Measurements from ENCODE around the gene ANKRD52. TPM values are rescaled to one million over a fixed set of nuclear protein-coding genes. Genes with fewer than 3 reads are reported as not detected.

The ANKRD52 gene
- total and polyA plus RNA-seq, 2 donors from 2014 or later = 8.6 to 46.4 TPM

DNA sequence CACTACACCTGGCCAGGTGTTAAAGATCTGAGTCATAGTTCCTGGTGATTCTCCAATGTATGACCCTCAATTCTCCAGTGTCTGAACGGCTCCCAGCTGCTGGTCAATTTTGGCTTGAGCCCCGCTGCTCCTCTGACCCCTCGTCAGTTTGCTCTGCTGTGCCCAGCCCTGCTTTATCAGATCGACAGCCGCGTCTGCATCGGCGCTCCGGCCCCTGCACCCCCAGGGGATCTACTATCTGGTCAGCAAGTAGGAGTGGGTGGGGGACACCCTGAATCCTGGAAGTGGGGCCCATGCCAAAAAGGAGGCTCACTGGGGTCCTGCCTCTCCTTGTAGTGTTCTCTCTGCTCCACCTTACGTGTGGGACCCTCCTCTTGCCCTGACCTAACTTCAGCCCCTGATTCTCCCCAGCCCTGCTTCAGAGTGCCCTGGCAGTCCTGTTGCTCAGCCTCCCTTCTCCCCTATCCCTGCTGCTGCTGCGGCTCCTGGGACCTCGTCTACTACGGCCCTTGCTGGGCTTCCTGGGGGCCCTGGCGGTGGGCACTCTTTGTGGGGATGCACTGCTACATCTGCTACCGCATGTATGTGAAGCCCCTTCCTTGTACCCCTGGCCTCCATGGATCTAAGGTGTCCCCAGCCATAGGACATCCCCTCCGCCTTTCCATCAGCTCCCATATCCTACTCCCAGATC is 23.3 kb downstream of the ANKRD52 start:
- DNase-seq (no peak), FAIRE-seq (no peak)
- Histone ChIP-seq H3K9me3 (ENCODE audit: control insufficient read depth in 2 of 3, insufficient read depth in 1 of 3, low read length in 3 of 3) (no peaks in the 10 kb centered on the region), H3K4me3 (ENCODE audit: low read length in 3 of 3) (no peak overlapping the region), H3K9ac (ENCODE audit: low read length in 3 of 3) (no peak overlapping the region), H3K4me1 (ENCODE audit: control insufficient read depth in 2 of 3, insufficient read depth in 2 of 3, low read depth in 1 of 3, low read length in 3 of 3) (peaks cover 0 to 4% (median 0%) of the 10 kb centered on the region in 3 donors), H3K36me3 (ENCODE audit: control insufficient read depth in 2 of 3, insufficient read depth in 3 of 3, low read length in 3 of 3) (peaks cover 0 to 5% (median under 1%) of the 10 kb centered on the region in 3 donors), H3K27ac (ENCODE audit: low read depth in 2 of 2, low read length in 2 of 2) (no peak overlapping the region), H3K27me3 (ENCODE audit: control insufficient read depth, insufficient read depth, low read length) (no peaks in the 10 kb centered on the region)
- TF ChIP-seq, protein P1, sequence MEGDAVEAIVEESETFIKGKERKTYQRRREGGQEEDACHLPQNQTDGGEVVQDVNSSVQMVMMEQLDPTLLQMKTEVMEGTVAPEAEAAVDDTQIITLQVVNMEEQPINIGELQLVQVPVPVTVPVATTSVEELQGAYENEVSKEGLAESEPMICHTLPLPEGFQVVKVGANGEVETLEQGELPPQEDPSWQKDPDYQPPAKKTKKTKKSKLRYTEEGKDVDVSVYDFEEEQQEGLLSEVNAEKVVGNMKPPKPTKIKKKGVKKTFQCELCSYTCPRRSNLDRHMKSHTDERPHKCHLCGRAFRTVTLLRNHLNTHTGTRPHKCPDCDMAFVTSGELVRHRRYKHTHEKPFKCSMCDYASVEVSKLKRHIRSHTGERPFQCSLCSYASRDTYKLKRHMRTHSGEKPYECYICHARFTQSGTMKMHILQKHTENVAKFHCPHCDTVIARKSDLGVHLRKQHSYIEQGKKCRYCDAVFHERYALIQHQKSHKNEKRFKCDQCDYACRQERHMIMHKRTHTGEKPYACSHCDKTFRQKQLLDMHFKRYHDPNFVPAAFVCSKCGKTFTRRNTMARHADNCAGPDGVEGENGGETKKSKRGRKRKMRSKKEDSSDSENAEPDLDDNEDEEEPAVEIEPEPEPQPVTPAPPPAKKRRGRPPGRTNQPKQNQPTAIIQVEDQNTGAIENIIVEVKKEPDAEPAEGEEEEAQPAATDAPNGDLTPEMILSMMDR (IDR thresholded peaks at IDR 0.05; ENCODE audit: borderline replicate concordance, extremely low read depth, insufficient read depth) = no peak
- intact Hi-C loops (cut with DNase I) = no loop called here

DNA sequence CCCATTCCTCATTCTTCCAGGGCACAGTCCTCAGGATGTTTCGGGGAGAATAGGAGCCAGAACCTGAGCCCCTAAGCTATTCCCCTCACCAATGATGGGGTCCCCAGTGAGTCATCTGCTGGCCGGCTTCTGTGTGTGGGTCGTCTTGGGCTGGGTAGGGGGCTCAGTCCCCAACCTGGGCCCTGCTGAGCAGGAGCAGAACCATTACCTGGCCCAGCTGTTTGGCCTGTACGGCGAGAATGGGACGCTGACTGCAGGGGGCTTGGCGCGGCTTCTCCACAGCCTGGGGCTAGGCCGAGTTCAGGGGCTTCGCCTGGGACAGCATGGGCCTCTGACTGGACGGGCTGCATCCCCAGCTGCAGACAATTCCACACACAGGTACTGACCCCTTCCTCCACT is 27.0 kb downstream of the ANKRD52 start:
- H3K4me1 ChIP-seq (ENCODE audit: control insufficient read depth in 2 of 3, insufficient read depth in 2 of 3, low read depth in 1 of 3, low read length in 3 of 3) = peaks cover 0 to 4% (median 0%) of the 10 kb centered on the region in 3 donors
- H3K36me3 ChIP-seq (ENCODE audit: control insufficient read depth in 2 of 3, insufficient read depth in 3 of 3, low read length in 3 of 3) = peaks cover 0 to 3% (median 0%) of the 10 kb centered on the region in 3 donors
- intact Hi-C loops (cut with DNase I) = no loop called here
- DNase-seq (no peak), FAIRE-seq (no peak)
- peak overlapping the region in 1 of 3 donors; percentile 30 for H3K9ac ChIP-seq (ENCODE audit: low read length in 3 of 3)
- H3K27ac ChIP-seq (ENCODE audit: low read depth in 2 of 2, low read length in 2 of 2) = peak overlapping the region in 1 of 2 donors; percentile 84
- H3K9me3 ChIP-seq (ENCODE audit: control insufficient read depth in 2 of 3, insufficient read depth in 1 of 3, low read length in 3 of 3) = no peaks in the 10 kb centered on the region
- TF ChIP-seq, protein P1 (IDR thresholded peaks at IDR 0.05; ENCODE audit: borderline replicate concordance, extremely low read depth, insufficient read depth) = no peak
- H3K4me3 ChIP-seq (ENCODE audit: low read length in 3 of 3) = peak overlapping the region in 2 of 3 donors; percentile 64 to 68
- no peaks in the 10 kb centered on the region for H3K27me3 ChIP-seq (ENCODE audit: control insufficient read depth, insufficient read depth, low read length)

DNA sequence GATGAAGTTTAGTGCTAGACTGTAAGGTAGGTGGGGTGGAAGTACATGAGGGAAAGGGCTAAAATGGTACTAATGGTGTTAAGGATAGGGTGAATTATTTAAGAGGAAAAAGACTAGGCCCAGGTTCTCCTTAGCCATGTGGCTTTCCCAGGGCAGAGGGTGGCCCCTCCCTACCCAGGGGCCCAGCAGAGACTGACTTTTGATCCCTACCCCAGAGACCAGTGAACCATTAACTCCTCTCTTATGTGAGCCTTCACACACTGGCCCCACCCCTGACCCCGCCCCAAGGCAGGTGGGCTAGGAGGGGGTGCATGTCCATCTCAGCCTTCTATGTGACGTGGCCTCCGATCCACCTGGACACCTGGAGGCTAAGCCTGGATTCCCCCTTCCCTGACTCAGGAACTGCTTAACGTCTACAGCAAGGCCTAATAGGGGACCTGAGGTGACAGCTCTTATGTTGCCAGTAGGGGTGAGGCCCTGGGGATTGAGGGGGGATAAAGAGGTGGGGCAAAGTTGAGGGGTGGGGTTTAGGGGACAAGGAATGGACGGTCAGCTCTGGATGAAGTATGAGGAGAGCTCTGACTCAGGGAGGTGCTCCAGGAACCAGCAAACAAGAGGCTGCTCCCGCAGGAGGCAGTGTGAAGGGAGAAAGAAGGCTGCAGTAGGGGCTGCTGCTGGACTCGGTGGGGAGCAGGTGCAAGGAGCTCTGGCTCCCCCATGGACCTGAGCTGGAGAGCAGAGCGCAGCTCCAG is 27.6 kb downstream of the ANKRD52 start:
- Histone ChIP-seq H3K4me1 (ENCODE audit: control insufficient read depth in 2 of 3, insufficient read depth in 2 of 3, low read depth in 1 of 3, low read length in 3 of 3) (peaks cover 0 to 4% (median 0%) of the 10 kb centered on the region in 3 donors), H3K9me3 (ENCODE audit: control insufficient read depth in 2 of 3, insufficient read depth in 1 of 3, low read length in 3 of 3) (no peaks in the 10 kb centered on the region), H3K27me3 (ENCODE audit: control insufficient read depth, insufficient read depth, low read length) (no peaks in the 10 kb centered on the region), H3K36me3 (ENCODE audit: control insufficient read depth in 2 of 3, insufficient read depth in 3 of 3, low read length in 3 of 3) (peaks cover 0 to 2% (median 0%) of the 10 kb centered on the region in 3 donors), H3K27ac (ENCODE audit: low read depth in 2 of 2, low read length in 2 of 2) (peak overlapping the region; percentile 84 to 88), H3K4me3 (ENCODE audit: low read length in 3 of 3) (peak overlapping the region in 2 of 3 donors; percentile 64 to 68), H3K9ac (ENCODE audit: low read length in 3 of 3) (peak overlapping the region in 2 of 3 donors; percentile 8 to 55)
- FAIRE-seq = no peak
- intact Hi-C loops (cut with DNase I) = no loop called here
- TF ChIP-seq, protein P1 (IDR thresholded peaks at IDR 0.05; ENCODE audit: borderline replicate concordance, extremely low read depth, insufficient read depth) = no peak
- peak in 4 of 5 donors; percentile 39 to 78 (median 58) for DNase-seq
